ENCODE data around the gene AGO4. TPM values are rescaled to one million over a fixed set of nuclear protein-coding genes. Genes with fewer than 3 reads are reported as not detected.
"Not testable (repeated sequence)": the region's sequence is repeated elsewhere in the genome, so short reads cannot be mapped to it uniquely, and the experiment has no call there.

AGO4 gene
- total RNA-seq, 6 donors from 2014 or later: 18.6 to 32.5 (median 26.1) TPM

GRCh38 chr1:35863881-35864625 is 56.2 kb downstream of the AGO4 start:
- ATAC-seq (ENCODE audit: low FRiP score in 2 of 2) (no peak), DNase-seq (no peak)
- peaks cover 0 to 8% (median 4%) of the 10 kb centered on the region in 4 donors for H3K4me1 ChIP-seq
- H3K27ac ChIP-seq: no peak overlapping the region
- 33 to 55% methylated on average over 3 of the region's 3 CpGs for WGBS, 2 donors
- no peak overlapping the region for H3K4me3 ChIP-seq
- H3K27me3 ChIP-seq: no peaks in the 10 kb centered on the region
- TF ChIP-seq EP300 (IDR thresholded peaks at IDR 0.05): no peak
- no peak for TF ChIP-seq POLR2AphosphoS5 (IDR thresholded peaks at IDR 0.05)
- TF ChIP-seq POLR2A (IDR thresholded peaks at IDR 0.05): no peak
- no peak for TF ChIP-seq CTCF (IDR thresholded peaks at IDR 0.05)
- H3K9me3 ChIP-seq: no peaks in the 10 kb centered on the region
- peaks cover 0 to 5% (median 0%) of the 10 kb centered on the region in 4 donors for H3K36me3 ChIP-seq

- ATAC-seq (ENCODE audit: low FRiP score in 2 of 2) (peak in 1 of 2 donors; percentile 63), DNase-seq (no peak)
- 58 to 69% methylated on average over 5 of the region's 5 CpGs for WGBS, 2 donors
- Histone ChIP-seq H3K9me3 (no peaks in the 10 kb centered on the region), H3K36me3 (no peaks in the 10 kb centered on the region), H3K27me3 (no peaks in the 10 kb centered on the region), H3K4me3 (no peak overlapping the region), H3K4me1 (peaks cover 0 to 8% (median 4%) of the 10 kb centered on the region in 4 donors), H3K27ac (peak overlapping the region in 2 of 4 donors; percentile 10 to 39)
- TF ChIP-seq CTCF (IDR thresholded peaks at IDR 0.05): no peak
- TF ChIP-seq POLR2AphosphoS5 (IDR thresholded peaks at IDR 0.05): peak in 1 of 2 donors; percentile 51
- peak in 1 of 4 donors; percentile 31 for TF ChIP-seq EP300 (IDR thresholded peaks at IDR 0.05)
- TF ChIP-seq POLR2A (IDR thresholded peaks at IDR 0.05): no peak
Observed at GRCh38 chr1:35864813-35865212, 57.0 kb downstream of the AGO4 start.

GRCh38 chr1:35866991-35867390 is 59.2 kb downstream of the AGO4 start:
- DNase-seq (no peak), ATAC-seq (ENCODE audit: low FRiP score in 2 of 2) (no peak)
- 65 to 68% methylated on average over 3 of the region's 3 CpGs for WGBS, 2 donors
- TF ChIP-seq POLR2AphosphoS5 (IDR thresholded peaks at IDR 0.05): no peak
- no peaks in the 10 kb centered on the region for H3K36me3 ChIP-seq
- no peaks in the 10 kb centered on the region for H3K27me3 ChIP-seq
- peaks cover 0 to 8% (median 4%) of the 10 kb centered on the region in 4 donors for H3K4me1 ChIP-seq
- no peak overlapping the region for H3K27ac ChIP-seq
- no peaks in the 10 kb centered on the region for H3K9me3 ChIP-seq
- no peak overlapping the region for H3K4me3 ChIP-seq

GRCh38 chr1:35869245-35869950 is 61.6 kb downstream of the AGO4 start:
- H3K4me3 ChIP-seq; H3K9me3 ChIP-seq; ATAC-seq (ENCODE audit: low FRiP score in 2 of 2); H3K27me3 ChIP-seq; H3K36me3 ChIP-seq; H3K27ac ChIP-seq; H3K4me1 ChIP-seq: not testable (repeated sequence)
- peak in 1 of 2 donors; percentile 35 for DNase-seq
- WGBS, 2 donors: 89 to 91% methylated on average over 34 of the region's 34 CpGs

GRCh38 chr1:35870651-35871309 is 63.0 kb downstream of the AGO4 start:
- 91 to 95% methylated on average over 2 of the region's 2 CpGs for WGBS, 2 donors
- no peaks in the 10 kb centered on the region for H3K36me3 ChIP-seq
- no peaks in the 10 kb centered on the region for H3K27me3 ChIP-seq
- no peak for ATAC-seq (ENCODE audit: low FRiP score in 2 of 2)
- H3K4me1 ChIP-seq: peaks cover 0 to 2% (median 0%) of the 10 kb centered on the region in 4 donors
- no peak for TF ChIP-seq EP300 (IDR thresholded peaks at IDR 0.05)
- TF ChIP-seq POLR2A (IDR thresholded peaks at IDR 0.05): no peak
- DNase-seq: no peak
- no peaks in the 10 kb centered on the region for H3K9me3 ChIP-seq
- no peak overlapping the region for H3K4me3 ChIP-seq
- no peak overlapping the region for H3K27ac ChIP-seq

GRCh38 chr1:35873243-35873750 is 65.5 kb downstream of the AGO4 start:
- Histone ChIP-seq H3K27ac (no peak overlapping the region), H3K27me3 (no peaks in the 10 kb centered on the region), H3K4me1 (no peaks in the 10 kb centered on the region), H3K36me3 (no peaks in the 10 kb centered on the region), H3K4me3 (no peak overlapping the region), H3K9me3 (no peaks in the 10 kb centered on the region)
- WGBS, 2 donors: 72 to 81% methylated on average over 4 of the region's 4 CpGs
- TF ChIP-seq POLR2A (IDR thresholded peaks at IDR 0.05): no peak
- TF ChIP-seq EP300 (IDR thresholded peaks at IDR 0.05): no peak
- no peak for TF ChIP-seq POLR2AphosphoS5 (IDR thresholded peaks at IDR 0.05)
- no peak for TF ChIP-seq CTCF (IDR thresholded peaks at IDR 0.05)
- ATAC-seq (ENCODE audit: low FRiP score in 2 of 2): no peak
- DNase-seq: no peak

- not testable (repeated sequence) for H3K36me3 ChIP-seq, H3K27ac ChIP-seq, DNase-seq
Observed at GRCh38 chr1:35874115-35874514, 66.3 kb downstream of the AGO4 start.

More at GRCh38 chr1:35874115-35874514, 66.3 kb downstream of the AGO4 start:
- not testable (repeated sequence) for H3K4me3 ChIP-seq; H3K27me3 ChIP-seq; ATAC-seq (ENCODE audit: low FRiP score in 2 of 2); H3K9me3 ChIP-seq; H3K4me1 ChIP-seq
- 83 to 91% methylated on average over 4 of the region's 4 CpGs for WGBS, 2 donors

Measured in upper lobe of left lung (tissue), 6 donors.